Stomach (tissue), 9 donors: ENCODE results near the gene TTLL12. TPM values are rescaled to one million over a fixed set of nuclear protein-coding genes. Genes with fewer than 3 reads are reported as not detected.
"Not testable (repeated sequence)": the region's sequence is repeated elsewhere in the genome, so short reads cannot be mapped to it uniquely, and the experiment has no call there.

Source experiments
- DNase-seq, 2 donors: peaks; one replicate each; pipeline versions ENCODE4 v3.0.0 to v3.0.0-alpha.2; 2013 to 2019
- H3K27ac ChIP-seq, 5 donors: fragments of 200-600 bp in 4 of 5; sonication (generic) in 4 of 5; one replicate each; pipeline ENCODE4 v1.5.1; 2013 to 2019; ENCODE audit warnings: mild to moderate bottlenecking in 1 of 5, moderate library complexity in 1 of 5
- H3K27me3 ChIP-seq, 3 donors: fragments of 200-600 bp; sonication (generic); one replicate each; pipeline ENCODE4 v1.5.1; 2017 to 2019; ENCODE audit warnings: mixed run types in 1 of 3
- H3K36me3 ChIP-seq, 4 donors: fragments of 200-600 bp; sonication (generic); 1 replicate in 3 of 4; 2 replicates in 1 of 4; pipeline ENCODE4 v1.5.1; 2016 to 2019
- H3K4me1 ChIP-seq, 4 donors: fragments of 200-600 bp; sonication (generic); one replicate each; pipeline ENCODE4 v1.5.1; 2016 to 2019
- H3K4me3 ChIP-seq, 4 donors: fragments of 200-600 bp; sonication (generic) in 3 of 4; one replicate each; pipeline ENCODE4 v1.5.1; 2016 to 2019; ENCODE audit warnings: mild to moderate bottlenecking in 1 of 4
- H3K9me3 ChIP-seq, 4 donors: fragments of 200-600 bp; sonication (generic); one replicate each; pipeline ENCODE4 v1.5.1; 2016 to 2019
- EP300 ChIP-seq: sonication (generic); formaldehyde crosslinking; IDR thresholded peaks from one replicate; pipeline ENCODE4 v1.6.1; 2017; ENCODE audit warnings: antibody characterized with exemption
- POLR2A ChIP-seq, 4 donors: fragments of 450-650 bp; IDR thresholded peaks; one replicate each; pipeline ENCODE4 v1.6.1; 2016; ENCODE audit warnings: antibody characterized with exemption in 4 of 4, control low read depth in 2 of 4, mild to moderate bottlenecking in 1 of 4, moderate library complexity in 1 of 4
- POLR2AphosphoS5 ChIP-seq, 3 donors: sonication (generic); formaldehyde crosslinking; IDR thresholded peaks; one replicate each; pipeline ENCODE4 v1.6.1; 2016; ENCODE audit warnings: antibody characterized with exemption in 3 of 3
- WGBS, 5 donors: extraction: QIAGEN DNeasy Blood & Tissue Kit in 3 of 5; methylation state at CpG; one replicate each; pipeline versions ENCODE4 v1.1.5 to v1.1.7; 2013 to 2018; 5-methylcytosine and 5-hydroxymethylcytosine counted together
- intact Hi-C: fragments of 100-400 bp; cut with DNase I; formaldehyde crosslinking; loops from one replicate; pipeline ENCODE4 v1.15.1; 2023; ENCODE audit warnings: low total_unique reads
- polyA plus RNA-seq, 3 donors: library from polyadenylated mRNA; stranded (reverse); fragments of 200-250 nt; gene quantifications; one replicate each; pipeline ENCODE4 v1.2.3, GENCODE V29; 2013
- total RNA-seq, 5 donors: library from RNA; depleted of rRNA; stranded (reverse); fragments of >200 nt; gene quantifications; one replicate each; pipeline versions ENCODE4 v1.1.0 to v1.2.3, GENCODE V29; 2014 to 2016
- TF ChIP-seq, protein P1 (sequence below), 7 experiments: fragments of 450-650 bp in 4 of 7; fragments of 200-600 bp in 3 of 7; sonication (generic) in 3 of 7; IDR thresholded peaks; one replicate each; pipeline ENCODE4 v1.5.1; 2016 to 2019; ENCODE audit warnings: antibody characterized with exemption in 7 of 7, control low read depth in 2 of 7, mild to moderate bottlenecking in 1 of 7
- donor health status: healthy with polysubstance abuse.
- donor health status: Bipolar disorder and iron deficiency.
- donor health status: healthy.

Gene TTLL12
- total and polyA plus RNA-seq, 8 donors = 4.1 to 64.3 (median 30.1) TPM

DNA sequence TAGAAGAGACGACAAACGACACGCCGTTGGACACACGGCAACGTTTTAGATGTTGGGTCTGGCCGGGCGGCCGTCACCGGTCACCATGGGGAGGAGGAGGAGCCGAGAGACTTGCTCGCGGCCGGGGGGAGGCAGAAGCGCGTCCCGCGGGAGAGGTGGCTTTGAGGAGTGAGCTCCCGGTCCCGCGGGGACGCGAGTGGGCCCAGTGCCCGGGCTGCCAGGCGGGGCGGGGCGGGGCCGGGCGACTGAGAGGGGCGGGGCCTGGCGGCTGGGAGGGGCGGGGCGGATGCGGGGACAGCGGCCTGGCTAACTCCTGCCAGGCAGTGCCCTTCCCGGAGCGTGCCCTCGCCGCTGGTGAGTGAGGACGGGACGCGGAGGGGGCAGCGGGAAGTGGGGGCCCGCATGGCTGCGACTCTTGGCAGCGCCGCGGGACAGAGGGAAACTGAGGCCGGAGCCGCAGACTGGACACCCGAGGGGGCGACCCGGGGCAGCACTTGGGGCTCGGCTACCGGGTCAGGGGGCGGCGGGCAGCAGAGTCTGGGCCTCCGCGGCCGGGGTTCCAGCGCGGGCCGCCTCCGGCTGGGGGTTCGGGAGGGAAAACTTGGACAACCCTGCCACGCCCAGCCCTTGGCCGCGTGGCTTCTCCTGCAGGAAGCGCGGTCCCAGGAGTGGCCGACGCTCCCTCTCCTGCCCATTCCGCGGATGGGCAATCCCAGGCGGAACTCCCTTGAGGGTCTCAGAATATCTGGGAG lies 35.5 kb downstream of the TTLL12 start, which contains the start of gene TSPO:
Gene TSPO, plus strand, starts transcription at position 309 of the 752 bp plus-strand sequence. CDS start 7,680 bp downstream, outside the sequence.
- Histone ChIP-seq H3K27me3 (no peaks in the 10 kb centered on the region), H3K9me3 (no peaks in the 10 kb centered on the region), H3K4me1 (peaks cover 26 to 61% (median 52%) of the 10 kb centered on the region in 4 donors), H3K27ac (peak within 1 kb of the TSS; percentile 82 to 95 (median 94)), H3K36me3 (peaks cover 0 to 17% (median 4%) of the 10 kb centered on the region in 4 donors), H3K4me3 (peak within 1 kb of the TSS; percentile 63 to 84 (median 72))
- WGBS, 5 donors = 0 to 3% (median 1%) methylated on average over 21 to 75 of the region's 75 CpGs
- peak in 2 of 3 donors; percentile 84 to 89 for TF ChIP-seq POLR2AphosphoS5 (IDR thresholded peaks at IDR 0.05)
- no peak for TF ChIP-seq EP300
- DNase-seq = peak; percentile 85 to 86
- intact Hi-C loops = no loop called here

DNA sequence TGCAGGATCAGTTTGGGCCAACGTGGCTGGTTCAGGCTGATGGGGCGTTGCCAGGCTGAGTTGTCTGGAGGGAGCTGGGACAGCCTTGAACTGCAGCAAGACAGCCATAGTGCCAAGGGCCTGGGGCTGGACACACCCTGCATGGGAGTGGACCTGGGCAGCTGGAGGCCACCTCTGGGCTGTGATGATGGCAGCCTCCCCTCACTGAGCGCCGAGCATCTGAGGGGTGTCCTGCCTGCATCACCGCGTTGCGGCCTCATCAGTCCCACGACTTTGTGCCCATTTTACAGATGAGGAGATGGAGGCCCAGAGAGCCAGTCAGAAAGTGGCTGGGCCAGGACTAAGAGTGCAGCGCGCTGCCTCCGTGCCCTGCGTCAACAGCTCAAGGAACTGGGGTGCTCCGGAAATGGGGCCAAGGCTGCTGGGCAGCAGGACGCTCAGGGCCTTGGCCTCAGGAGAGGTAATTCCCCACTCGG lies 36.2 kb downstream of the TTLL12 start:
- 75 to 80% (median 76%) methylated on average over 14 to 15 of the region's 15 CpGs for WGBS, 5 donors
- TF ChIP-seq POLR2AphosphoS5 (IDR thresholded peaks at IDR 0.05) (no peak), POLR2A (IDR thresholded peaks at IDR 0.05) (no peak), EP300 (no peak)
- TF ChIP-seq, protein P1, sequence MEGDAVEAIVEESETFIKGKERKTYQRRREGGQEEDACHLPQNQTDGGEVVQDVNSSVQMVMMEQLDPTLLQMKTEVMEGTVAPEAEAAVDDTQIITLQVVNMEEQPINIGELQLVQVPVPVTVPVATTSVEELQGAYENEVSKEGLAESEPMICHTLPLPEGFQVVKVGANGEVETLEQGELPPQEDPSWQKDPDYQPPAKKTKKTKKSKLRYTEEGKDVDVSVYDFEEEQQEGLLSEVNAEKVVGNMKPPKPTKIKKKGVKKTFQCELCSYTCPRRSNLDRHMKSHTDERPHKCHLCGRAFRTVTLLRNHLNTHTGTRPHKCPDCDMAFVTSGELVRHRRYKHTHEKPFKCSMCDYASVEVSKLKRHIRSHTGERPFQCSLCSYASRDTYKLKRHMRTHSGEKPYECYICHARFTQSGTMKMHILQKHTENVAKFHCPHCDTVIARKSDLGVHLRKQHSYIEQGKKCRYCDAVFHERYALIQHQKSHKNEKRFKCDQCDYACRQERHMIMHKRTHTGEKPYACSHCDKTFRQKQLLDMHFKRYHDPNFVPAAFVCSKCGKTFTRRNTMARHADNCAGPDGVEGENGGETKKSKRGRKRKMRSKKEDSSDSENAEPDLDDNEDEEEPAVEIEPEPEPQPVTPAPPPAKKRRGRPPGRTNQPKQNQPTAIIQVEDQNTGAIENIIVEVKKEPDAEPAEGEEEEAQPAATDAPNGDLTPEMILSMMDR (IDR thresholded peaks at IDR 0.05) = no peak
- Histone ChIP-seq H3K4me1 (peaks cover 23 to 55% (median 46%) of the 10 kb centered on the region in 4 donors), H3K9me3 (no peaks in the 10 kb centered on the region), H3K4me3 (peak overlapping the region; percentile 63 to 84 (median 72)), H3K36me3 (peaks cover 0 to 10% (median 2%) of the 10 kb centered on the region in 4 donors), H3K27ac (peak overlapping the region; percentile 82 to 95 (median 94)), H3K27me3 (no peaks in the 10 kb centered on the region)
- intact Hi-C loops = no loop called here
- no peak for DNase-seq

DNA sequence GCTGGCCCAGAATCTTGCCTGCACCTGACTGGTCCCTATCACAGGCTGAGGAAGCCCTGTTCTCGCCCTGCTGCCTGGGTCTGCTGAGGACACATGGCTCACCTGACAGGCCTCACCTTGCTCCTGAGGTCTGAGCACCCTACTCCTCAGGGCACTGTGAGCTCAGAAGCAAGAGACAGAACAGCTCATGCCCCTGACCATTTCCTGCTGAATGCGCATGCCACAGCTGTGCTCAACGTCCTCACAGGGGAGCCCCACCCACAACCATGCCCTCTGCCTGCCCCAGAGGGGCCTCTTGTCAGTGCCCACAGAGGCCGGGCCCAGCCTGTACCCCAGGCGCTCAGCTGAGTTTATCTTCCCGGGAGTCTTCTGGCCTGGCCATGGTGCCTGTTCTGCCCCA lies 38.4 kb downstream of the TTLL12 start:
- WGBS, 5 donors = 29 to 59% (median 36%) methylated on average over 5 to 6 of the region's 6 CpGs
- no peaks in the 10 kb centered on the region for H3K27me3 ChIP-seq
- no peak overlapping the region for H3K4me3 ChIP-seq
- H3K27ac ChIP-seq = peak overlapping the region in 2 of 5 donors; percentile 41 to 74
- H3K4me1 ChIP-seq = peaks cover 15 to 40% (median 26%) of the 10 kb centered on the region in 4 donors
- no peaks in the 10 kb centered on the region for H3K9me3 ChIP-seq
- intact Hi-C loops = no loop called here
- no peaks in the 10 kb centered on the region for H3K36me3 ChIP-seq
- no peak for TF ChIP-seq POLR2A (IDR thresholded peaks at IDR 0.05)
- TF ChIP-seq EP300 = no peak
- TF ChIP-seq, protein P1 (IDR thresholded peaks at IDR 0.05) = no peak
- TF ChIP-seq POLR2AphosphoS5 (IDR thresholded peaks at IDR 0.05) = no peak
- peak in 1 of 2 donors; percentile 49 for DNase-seq

DNA sequence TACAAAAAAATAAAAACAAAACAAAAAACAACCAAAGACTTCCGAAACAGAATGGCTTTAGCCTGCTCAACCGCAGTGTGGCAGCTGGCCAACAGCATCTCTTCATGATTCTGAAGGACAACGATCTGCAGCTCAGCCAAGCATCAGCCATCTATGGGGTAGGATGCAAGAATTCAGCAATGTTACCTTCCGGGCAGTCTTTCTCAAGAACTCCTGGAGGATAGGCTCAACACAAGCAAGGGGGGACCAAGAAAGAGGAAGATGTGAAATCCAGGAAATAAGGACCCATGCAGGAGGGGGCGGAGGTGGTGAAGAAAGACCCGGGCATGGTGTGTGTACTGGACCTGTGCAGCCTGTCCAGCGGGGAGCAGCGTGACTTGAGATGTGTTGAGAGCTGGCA lies 39.1 kb downstream of the TTLL12 start:
- TF ChIP-seq POLR2AphosphoS5 (IDR thresholded peaks at IDR 0.05) (no peak), POLR2A (IDR thresholded peaks at IDR 0.05) (no peak), EP300 (no peak)
- TF ChIP-seq, protein P1 (IDR thresholded peaks at IDR 0.05) = no peak

DNA sequence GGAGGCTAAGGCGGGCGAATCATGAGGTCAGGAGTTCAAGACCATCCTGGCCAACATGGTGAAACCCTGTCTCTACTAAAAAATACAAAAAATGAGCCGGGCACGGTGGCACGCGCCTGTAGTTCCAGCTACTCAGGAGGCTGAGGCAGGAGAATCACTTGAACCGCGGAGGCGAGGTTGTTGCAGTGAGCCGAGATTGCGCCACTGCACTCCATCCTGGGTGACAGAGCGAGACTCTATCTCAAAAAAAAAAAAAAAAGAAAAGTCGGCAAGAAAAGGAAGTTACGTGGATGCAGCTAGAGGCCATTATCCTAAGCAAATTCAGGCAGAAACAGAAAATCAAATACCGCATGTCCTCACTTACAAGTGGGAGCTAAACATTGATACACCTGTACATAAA lies 40.6 kb downstream of the TTLL12 start:
- DNase-seq, H3K36me3 ChIP-seq, H3K27me3 ChIP-seq, intact Hi-C loops, H3K9me3 ChIP-seq, H3K4me3 ChIP-seq: not testable (repeated sequence)
- Histone ChIP-seq H3K27ac (peak overlapping the region in 2 of 5 donors; percentile 69 to 74), H3K4me1 (peaks cover 21 to 40% (median 25%) of the 10 kb centered on the region in 4 donors)
- 87 to 90% (median 88%) methylated on average over 15 of the region's 15 CpGs for WGBS, 5 donors

More for the DNA sequence above, 39.1 kb downstream of the TTLL12 start:
- no peak for DNase-seq
- WGBS, 5 donors = 55 to 71% (median 64%) methylated on average over 8 of the region's 8 CpGs
- Histone ChIP-seq H3K4me3 (no peak overlapping the region), H3K9me3 (no peaks in the 10 kb centered on the region), H3K27ac (peak overlapping the region in 2 of 5 donors; percentile 41 to 74), H3K27me3 (no peaks in the 10 kb centered on the region), H3K4me1 (peaks cover 14 to 37% (median 23%) of the 10 kb centered on the region in 4 donors), H3K36me3 (no peaks in the 10 kb centered on the region)
- intact Hi-C loops = no loop called here

DNA sequence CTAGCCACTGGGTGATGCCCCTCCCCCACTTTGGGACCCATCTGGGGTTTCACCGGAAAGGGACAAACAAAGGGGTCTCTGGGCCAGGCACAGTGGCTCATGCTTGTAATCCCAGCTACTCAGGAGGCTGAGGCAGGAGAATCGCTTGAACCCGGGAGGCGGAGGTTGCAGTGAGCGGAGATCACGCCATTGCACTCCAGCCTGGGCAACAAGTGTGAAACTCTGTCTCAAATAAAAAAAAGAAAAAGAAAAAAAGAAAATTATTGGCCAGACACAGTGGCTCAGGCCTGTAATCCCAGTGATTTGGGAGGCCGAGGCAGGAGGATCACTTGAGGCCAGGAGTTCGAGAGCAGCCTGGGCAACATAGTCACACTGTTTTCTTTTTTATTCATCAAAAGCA lies 41.6 kb downstream of the TTLL12 start:
- intact Hi-C loops, H3K36me3 ChIP-seq, H3K9me3 ChIP-seq, H3K27me3 ChIP-seq, H3K4me3 ChIP-seq, DNase-seq: not testable (repeated sequence)
- H3K27ac ChIP-seq = peak overlapping the region in 1 of 5 donors; percentile 3
- peaks cover 18 to 41% (median 25%) of the 10 kb centered on the region in 4 donors for H3K4me1 ChIP-seq
- WGBS, 5 donors = 90 to 91% (median 90%) methylated on average over 8 of the region's 8 CpGs
